ENCODE data around the gene STXBP1.

The STXBP1 gene

GRCh38 chr9:127660886-127661741 lies 49.0 kb downstream of the STXBP1 start:
- DNase-seq = no peak

- DNase-seq = no peak
Measured at GRCh38 chr9:127662617-127663016, 50.5 kb downstream of the STXBP1 start.

- no peak for DNase-seq
Measured at GRCh38 chr9:127664324-127664677, 52.2 kb downstream of the STXBP1 start.

- no peak for DNase-seq
Measured at GRCh38 chr9:127664678-127665507, 52.8 kb downstream of the STXBP1 start.

- no peak for DNase-seq
Measured at GRCh38 chr9:127667127-127667844, 55.2 kb downstream of the STXBP1 start.

GRCh38 chr9:127667906-127668305 lies 55.8 kb downstream of the STXBP1 start:
- no peak for DNase-seq

GRCh38 chr9:127673234-127673633 lies 61.2 kb downstream of the STXBP1 start:
- no peak for DNase-seq

GRCh38 chr9:127676638-127677037 lies 64.6 kb downstream of the STXBP1 start:
- no peak for DNase-seq

- no peak for DNase-seq
Measured at GRCh38 chr9:127679506-127679905, 67.4 kb downstream of the STXBP1 start.

- DNase-seq = no peak
Measured at GRCh38 chr9:127680226-127680625, 68.1 kb downstream of the STXBP1 start.

- DNase-seq = no peak
Measured at GRCh38 chr9:127680846-127681245, 68.8 kb downstream of the STXBP1 start.

GRCh38 chr9:127682351-127683136 lies 70.5 kb downstream of the STXBP1 start:
- no peak for DNase-seq

GRCh38 chr9:127683723-127684122 lies 71.6 kb downstream of the STXBP1 start:
- peak; percentile 27 for DNase-seq

GRCh38 chr9:127684576-127684975 lies 72.5 kb downstream of the STXBP1 start:
- DNase-seq = peak; percentile 46

- DNase-seq = no peak
Measured at GRCh38 chr9:127686461-127687393, 74.7 kb downstream of the STXBP1 start.

GRCh38 chr9:127689329-127690000 lies 77.4 kb downstream of the STXBP1 start:
- DNase-seq = no peak

- DNase-seq = no peak
Measured at GRCh38 chr9:127690735-127691134, 78.7 kb downstream of the STXBP1 start.

- DNase-seq = no peak
Measured at GRCh38 chr9:127692071-127692470, 80.0 kb downstream of the STXBP1 start.

- no peak for DNase-seq
Measured at GRCh38 chr9:127693143-127693542, 81.1 kb downstream of the STXBP1 start.

- DNase-seq = no peak
Measured at GRCh38 chr9:127693697-127694096, 81.6 kb downstream of the STXBP1 start.

All from amniotic stem cell (primary cell).